HG03442 (cell line): ENCODE results near the gene MGAT4A.

Experiments used
- ATAC-seq: cut with Tn5 transposase; IDR thresholded peaks from one replicate; pipeline ENCODE4 v1.9.1; 2021; ENCODE audit warnings: mild to moderate bottlenecking, moderate library complexity; ENCODE audit not compliant: unreplicated experiment

MGAT4A gene

DNA sequence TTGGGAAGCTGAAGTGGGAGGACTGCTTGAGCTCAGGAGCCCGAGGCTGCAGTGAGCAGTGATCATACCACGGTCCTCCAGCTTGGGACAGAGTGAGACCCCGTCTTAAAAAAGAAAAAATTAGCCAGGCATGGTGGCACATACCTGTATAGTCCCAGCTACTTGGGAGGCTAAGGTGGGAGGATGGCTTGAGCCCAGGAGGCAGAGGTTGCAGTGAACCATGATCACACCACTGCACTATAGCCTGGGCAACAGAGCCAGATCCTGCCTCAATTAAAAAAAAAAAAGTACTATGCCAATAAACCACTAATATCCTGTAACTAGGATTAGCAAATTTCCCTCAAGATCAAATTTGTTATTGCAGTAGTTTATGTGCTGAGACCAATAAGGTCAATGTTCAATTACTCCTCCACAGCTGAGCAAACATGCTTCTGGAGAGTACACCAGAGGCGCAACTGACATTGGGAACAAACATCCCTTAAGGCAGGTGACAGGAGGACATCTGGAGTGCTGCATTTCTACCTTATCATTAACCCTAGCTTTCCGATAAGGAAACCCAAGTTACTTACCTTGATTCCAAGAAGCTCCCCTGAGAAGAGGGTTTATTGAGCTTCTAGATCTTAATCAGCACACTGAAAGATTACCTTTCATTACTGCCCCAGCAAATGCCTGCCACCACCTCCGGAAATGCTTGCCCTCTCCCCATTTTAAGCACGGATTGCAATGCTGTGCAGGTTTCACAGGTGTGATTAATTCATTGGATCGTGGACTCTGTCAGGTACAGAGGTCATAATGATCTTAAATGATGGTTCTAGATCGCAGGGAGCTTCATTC is 26.2 kb downstream of the MGAT4A start:
- no peak for ATAC-seq

DNA sequence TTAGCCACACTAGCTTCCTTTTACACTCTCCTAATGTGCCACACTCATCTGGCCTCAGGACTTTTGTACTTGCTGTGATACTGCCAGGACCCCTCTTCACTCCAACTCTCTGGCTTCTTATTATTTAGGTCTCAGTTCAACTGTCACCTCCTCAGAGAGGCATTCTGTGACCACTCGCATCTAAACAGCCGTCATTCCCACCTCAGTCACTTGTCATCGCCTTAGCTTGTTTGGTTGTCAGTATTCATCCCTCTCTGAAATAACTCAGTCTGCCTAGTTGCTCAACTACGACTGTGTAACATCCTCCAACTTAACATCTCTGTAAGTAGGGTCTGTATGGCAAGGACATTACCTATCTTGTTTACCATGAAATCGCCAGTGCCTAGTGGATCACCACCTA is 27.2 kb downstream of the MGAT4A start:
- no peak for ATAC-seq

DNA sequence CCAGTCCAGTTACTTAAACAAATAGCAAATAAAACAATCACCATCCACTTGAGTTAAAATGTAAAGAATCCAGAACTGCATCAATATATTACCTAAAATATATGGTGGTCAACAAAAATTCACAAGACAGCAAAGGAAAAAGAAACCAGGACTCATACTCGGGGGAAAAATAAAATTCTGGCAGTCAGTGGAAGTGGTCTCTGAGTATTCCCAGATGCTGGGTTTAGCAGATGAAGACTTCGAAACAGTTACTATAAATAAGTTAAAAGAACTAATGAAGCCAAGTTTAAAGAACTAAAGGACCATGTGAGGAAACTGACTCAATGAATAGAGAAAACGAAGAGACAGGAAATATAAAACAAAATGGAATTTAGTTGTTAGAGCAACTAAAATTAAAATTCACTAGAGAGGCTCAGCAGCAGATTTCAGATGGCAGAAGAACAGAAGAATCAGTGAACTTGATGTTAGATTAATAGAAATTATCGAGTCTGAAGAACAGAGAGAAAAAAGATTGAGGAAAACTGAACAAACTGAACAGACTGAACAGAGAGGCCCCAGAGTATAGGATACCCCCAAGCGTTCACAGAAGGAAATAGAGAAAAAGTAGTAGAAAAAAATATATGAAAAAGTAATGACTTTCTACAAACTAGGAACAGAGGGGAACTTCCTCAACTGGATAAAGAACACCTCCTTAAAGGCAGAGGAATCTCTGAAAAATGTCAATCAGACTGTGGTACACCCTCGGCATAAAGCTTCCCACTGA is 27.9 kb downstream of the MGAT4A start:
- no peak for ATAC-seq

DNA sequence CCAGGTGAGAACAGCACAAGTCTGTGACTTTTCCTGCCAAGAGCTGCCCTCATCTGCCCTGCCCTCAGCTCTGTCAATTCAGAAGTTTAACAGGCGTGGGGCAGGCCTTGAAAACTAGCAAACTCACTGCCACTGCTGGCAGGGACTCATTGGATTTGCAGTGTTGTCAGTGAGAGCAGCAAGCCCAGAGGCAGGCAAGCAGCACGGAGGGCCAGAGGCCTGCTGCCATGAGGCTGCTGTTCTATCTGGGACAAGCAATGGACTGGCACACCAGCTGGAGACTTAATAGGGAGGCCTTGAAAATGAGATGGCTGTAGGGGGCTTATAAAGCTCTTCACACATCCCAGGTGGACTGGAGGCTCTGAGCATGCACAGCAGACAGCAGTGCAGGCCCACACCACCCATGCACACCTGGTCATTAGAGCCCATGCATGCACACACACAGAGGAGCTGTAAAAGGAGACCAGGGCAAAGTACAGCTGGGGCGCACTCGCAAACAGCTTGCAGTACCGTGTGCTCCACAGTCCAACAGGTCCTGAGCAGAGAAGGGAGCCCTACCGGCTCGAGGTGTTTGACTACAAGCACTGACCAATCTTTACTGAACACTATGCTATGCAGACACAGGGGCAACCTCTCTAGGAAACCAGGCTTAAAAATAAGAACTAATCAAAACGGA is 28.7 kb downstream of the MGAT4A start:
- no peak for ATAC-seq

DNA sequence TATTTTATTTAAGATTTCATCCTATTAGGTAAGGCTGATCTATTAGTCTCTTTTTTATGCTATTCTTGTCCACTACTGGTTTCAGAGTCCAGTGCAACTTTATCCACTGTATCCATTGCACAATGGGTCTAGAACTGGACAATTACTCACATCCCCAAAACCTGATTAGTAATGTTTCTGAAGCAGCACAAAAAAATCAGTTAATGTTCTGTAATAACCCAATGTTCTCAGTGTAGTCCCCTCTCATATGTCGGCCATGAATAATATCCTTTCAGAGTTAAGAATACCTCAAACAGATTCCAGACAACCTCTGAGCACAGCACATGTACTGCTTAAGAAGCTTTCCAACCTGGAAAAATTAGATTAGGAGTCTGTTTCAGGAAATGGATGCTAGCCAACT is 29.7 kb downstream of the MGAT4A start:
- ATAC-seq, result no peak

DNA sequence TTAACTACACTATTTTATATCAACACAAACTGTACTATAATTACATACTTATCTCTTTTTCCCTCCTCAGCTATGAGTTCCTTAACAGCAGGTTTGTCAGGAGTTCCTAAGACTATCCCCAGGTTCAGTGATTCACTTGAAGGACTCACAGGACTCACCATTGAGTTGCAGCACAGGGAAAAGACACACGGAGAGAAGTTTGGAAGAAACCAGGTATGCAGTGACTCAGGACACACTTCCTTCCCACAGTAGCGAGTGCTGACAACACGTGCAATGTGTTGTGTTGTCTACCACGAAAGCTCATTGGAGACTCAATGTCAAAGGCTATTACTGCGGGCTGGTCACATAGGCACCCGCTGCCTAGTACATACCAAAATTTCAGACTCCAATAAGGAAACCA is 32.0 kb downstream of the MGAT4A start:
- ATAC-seq, result no peak

DNA sequence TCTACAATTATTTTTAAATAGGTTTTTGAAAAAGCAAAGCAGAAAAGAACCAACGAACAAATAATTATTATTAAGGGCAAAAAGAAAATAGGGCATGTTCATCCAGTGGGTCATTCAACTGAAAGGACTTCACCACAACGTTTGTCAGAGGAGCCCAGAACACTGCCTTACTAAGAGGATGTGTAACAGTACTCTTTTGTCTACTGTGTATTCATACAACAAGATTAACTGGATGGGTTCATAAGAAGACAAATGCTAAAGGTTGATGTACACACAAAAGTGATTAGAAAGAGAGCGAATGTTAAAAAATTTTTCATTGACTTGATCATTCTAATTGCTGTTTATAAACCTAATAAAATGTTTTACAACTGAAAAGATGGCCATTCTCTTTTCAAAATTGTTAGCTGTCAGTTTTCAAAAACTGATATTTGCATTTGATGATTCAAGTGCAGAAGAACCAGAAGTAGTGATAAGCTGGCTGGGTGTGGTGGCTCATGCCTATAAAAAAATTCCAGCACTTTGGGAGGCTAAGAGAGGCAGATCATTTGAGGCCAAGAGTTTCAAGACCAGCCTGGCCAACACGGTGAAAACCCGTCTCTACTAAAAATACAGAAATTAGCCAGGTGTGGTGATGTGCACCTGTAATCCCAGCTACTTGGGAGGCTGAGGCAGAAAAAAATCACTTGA is 33.1 kb downstream of the MGAT4A start:
- ATAC-seq, result no peak

DNA sequence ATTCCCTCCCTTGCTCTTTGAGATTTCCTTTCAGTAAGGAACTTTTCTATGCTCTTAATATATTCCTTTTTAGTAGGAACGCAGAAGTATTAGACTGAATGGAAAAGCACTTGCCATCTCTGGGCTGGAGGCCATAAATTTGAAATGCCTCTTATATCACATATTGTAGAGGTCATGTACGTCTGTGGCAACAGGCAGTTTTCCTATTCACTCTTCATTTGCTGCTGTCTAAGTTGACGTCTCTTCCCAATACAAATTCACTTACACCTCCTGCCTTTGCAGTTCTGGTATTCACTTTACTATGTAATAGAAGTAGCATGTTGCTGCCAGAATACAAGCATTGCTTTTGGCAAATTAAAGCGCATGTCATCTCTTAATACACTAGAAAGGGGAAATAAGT is 34.7 kb downstream of the MGAT4A start:
- ATAC-seq, result no peak

DNA sequence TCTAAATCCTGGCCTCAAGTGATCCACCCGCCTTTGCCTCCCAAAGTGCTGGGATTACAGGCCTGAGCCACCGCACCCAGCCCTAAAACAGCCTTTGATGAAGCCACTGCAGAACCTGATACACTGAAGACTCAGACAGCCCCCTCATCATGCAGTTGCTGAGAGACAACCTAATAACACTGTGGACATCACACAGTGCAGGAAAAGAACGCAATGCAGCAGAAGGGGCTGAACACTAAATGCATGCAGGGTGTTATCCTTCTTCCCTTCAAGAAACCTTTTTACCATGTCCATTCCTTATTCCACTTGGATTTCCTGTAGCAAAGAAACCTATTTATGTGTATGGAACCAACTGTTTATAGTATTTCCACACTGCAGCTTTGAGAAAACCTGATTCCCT is 35.7 kb downstream of the MGAT4A start:
- ATAC-seq, result no peak

DNA sequence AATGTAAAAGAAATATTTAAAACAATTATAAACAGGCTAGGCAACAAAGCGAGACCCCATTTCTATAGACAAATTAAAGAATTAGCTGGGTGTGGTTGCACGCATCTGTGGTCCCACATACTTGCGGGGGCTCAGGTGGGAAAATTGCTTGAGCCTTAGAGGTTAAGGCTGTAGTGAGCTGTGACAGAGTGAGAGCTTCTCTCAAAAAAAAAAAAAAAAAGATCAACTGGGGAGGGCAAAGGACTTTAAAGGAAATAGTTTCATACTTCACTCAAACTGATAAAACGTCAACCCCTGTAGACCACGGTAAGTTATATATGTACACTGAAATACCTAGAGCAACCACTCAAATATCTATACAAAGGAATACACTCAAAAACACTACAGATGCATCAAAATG is 37.5 kb downstream of the MGAT4A start:
- no peak for ATAC-seq

DNA sequence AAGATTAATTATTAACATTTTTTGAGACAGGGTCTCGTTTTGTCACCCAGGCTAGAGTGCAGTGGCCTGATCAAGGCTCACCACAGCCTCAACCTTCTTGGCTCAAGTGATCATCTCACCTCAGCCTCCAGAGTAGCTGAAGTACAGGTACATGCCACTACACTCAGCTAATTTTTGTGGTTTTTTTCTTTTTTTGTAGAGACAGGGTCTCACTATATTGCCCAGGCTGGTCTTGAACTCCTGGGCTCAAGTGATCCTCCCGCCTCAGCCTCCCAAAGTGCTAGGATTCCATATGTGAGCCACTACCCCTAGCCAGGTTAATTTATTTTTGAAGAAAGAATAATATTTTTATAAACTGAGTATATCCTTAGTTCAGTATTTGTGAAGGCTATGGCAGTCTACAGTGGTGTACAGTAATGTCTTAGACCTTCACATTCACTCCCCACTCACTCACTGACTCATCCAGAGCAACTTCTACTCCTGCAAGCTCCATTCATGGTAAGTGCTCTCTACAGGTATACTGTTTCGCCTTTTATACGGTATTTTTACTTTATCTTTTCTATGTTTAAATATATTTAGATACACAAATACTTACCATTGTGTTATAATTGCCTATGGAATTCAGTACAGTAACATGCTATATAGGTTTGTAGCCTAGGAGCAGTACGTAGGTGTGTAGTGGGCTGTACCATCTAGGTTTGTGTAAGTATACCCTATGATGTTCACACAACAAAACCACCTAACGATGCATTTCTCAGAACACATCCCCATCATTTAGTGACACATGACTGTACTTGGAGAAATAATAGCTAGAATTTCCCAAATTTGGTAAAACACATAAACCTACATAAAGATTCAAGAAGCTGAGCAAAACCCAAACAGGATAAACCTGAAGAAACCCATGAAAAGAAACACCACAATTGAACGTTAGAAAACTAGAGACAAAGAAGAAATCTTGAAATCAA is 38.6 kb downstream of the MGAT4A start:
- ATAC-seq, result no peak

DNA sequence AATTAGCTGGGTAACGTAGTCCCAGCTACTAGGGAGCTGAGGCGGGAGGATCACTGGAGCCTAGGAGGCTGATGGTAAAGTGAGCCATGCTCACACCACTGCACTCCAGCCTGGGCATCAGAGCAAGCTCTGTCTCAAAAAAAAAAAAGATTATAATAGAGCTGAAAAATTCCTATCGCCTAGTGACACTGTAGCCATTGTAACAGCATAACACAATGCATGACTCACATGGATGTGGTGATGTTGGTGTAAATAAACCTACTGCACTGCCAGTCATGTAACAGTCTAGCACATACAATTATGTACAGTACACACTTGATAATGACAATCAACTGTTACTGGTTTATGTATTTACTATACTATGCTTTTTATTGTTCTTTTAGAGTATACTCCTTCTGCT is 39.6 kb downstream of the MGAT4A start:
- no peak for ATAC-seq

DNA sequence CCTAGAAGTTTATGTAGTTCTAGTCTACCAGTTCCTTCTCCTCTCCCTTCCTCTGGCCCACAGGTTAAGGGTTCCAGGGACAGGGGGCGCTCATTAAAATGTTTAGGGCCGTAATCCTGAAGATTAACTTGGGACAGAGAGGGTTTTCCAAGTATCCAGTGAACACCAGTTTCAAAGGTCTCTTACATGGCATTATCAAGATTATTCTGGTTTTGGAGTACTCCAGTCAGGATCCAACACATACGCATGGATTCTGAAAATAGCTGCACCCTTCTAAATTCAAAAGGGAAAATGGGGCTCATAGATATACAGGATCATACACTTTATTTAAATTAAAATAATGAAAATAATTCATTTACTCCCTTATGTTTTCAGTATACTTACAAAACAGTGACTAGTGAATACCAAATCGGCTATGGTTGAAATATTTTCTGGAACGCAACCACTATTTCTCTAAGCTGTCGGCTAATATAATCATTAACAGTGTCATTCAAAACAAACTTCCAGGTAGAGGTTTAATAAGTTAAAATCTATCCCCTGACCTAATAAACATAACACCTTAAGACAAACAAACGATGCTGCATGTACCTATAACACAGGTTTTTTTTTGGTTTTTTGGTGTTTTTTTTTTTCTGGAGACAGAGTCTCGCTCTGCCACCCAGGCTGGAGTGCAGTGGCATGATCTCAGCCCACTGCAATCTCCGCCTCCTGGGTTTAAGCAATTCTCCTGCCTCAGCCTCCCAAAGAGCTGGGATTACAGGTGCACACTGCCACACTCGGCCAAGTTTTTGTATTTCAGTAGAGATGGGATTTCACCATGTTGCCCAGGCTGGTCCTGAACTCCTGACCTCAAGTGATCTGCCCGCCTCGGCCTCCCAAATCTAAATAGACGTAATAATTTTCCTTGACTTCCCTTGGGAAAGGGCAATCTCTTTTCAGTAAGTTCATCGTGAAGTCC is 44.7 kb downstream of the MGAT4A start:
- ATAC-seq, result no peak

DNA sequence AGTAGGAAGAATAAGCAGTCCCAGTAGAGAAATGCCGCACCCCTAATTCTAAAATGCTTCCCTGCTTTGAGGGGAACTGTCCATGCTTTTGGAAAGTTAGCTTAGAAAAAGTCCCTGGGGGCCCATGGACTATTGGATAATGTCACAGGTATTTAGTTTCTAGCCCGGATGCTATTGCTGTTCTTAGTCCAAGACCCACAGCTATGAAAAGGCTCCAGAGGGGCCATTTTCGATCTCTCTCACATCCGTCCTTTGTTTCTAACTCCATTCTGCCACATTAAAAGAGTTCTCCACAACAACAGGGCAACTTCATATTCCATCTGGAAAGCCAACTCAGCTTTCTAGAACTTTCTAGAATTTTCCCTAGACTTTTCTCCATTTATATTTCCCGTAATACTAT is 47.2 kb downstream of the MGAT4A start:
- ATAC-seq, result no peak

DNA sequence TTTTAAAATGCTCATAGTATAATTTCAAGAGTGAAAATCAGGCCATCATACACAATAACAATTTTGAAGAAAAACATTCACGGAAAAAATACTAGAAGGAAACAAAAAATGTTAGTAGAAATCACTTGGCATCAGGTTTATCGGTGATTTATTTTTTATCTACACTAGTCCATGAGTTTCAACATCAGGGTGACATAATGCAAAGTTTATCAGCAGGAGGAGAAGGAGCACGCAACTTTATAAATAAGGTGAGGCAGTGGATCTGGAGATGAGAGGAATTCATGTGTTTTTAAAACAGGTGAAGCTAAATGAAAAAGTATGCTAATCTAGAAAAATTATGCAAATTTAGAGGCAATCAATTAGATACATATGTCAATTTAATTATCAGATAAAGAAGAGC is 54.2 kb downstream of the MGAT4A start:
- ATAC-seq, result no peak

DNA sequence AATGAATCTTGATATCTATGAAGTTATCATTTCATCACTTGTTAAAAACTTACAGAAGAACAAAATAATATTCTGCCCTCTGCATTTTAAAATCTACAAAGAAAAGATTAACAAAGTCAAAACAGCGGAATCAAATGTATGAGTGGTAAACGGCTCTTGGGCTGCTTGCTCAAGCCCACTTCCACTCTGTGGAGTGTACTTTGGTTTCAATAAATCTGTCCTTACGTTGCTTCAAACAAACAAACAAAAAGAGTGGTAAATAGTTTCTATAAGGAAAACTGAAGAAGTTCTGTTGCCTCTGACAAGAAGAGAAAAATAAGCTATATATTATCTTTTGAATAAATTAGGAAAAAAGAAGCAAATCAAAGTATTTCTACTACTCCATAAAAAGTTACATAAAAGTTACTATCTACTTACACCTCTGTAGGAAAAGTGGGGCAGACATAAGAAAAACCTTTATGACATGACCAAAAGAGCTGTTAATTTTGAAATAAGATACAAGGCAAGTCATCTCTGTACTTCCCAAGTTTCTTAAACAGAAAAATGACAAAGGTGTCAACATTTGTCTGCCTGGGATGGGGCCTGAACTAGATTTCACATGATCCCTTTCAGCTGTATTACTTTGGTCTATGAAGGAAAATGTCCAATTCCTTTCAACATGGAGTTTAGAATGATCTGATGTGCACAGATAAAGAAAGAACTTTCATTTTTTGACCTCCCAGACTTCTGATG is 56.5 kb downstream of the MGAT4A start:
- ATAC-seq, result no peak

DNA sequence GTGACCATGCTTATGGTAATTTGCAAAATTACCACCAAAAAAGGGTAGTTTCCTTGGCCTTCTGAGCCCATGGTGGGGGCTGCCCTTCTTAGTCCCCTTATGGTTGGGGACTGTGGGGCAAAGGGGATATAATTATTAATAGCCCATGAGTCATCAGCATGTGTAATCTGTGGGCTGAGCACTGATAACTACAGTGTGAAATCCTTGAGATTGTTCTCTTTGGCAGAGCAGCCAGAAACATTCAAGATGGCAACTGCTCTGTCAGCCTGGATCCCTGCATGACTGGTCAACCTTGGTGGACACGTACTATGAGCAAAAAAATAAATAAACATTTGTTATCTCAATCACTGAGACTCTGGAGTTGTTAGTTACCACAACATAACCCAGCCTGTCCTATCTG is 61.3 kb downstream of the MGAT4A start:
- ATAC-seq, result no peak

DNA sequence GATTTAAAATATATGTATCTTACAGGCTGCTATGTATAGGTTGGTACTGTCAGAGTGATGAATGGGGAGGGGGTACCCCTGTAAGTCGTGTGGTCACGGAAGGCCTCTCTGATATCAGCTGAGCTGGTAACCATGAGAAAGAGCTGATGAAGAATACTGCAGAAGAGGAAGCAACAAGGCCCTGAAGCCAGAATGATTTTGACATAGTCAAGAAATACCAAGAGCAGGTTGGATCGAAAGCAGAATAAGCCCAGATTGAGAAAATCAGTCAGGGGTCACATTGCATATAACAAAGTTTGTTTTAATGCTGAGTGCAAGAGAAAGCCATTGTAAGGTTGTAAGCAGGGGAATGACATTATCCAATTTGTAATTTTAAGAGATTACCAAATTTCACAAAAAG is 65.3 kb downstream of the MGAT4A start:
- ATAC-seq, result no peak
